B cell (primary cell): ENCODE results near the gene IL10RA. TPM values are rescaled to one million over a fixed set of nuclear protein-coding genes. Genes with fewer than 3 reads are reported as not detected.

ENCODE experiments used
- ATAC-seq: fragments of 200-7000 bp; cut with Tn5 transposase; one replicate; pipeline ENCODE4 v1.10.0; 2021; ENCODE audit warnings: low read depth, mild to moderate bottlenecking, moderate number of reproducible peaks, moderate library complexity
- CTCF ChIA-PET: fragments of 350-600 bp; sonication (Branson Sonifier 250); formaldehyde crosslinking; loops from one replicate; lab custom pipeline; 2021; ENCODE audit warnings: antibody characterized with exemption, inconsistent platforms; lab: Charles Lee
- POLR2A ChIA-PET: fragments of 350-600 bp; sonication (Branson Sonifier 250); formaldehyde crosslinking; loops from one replicate; lab custom pipeline; 2021; ENCODE audit warnings: antibody characterized with exemption; lab: Charles Lee
- DNase-seq: peaks from one replicate; pipeline ENCODE4 v3.0.0; 2013
- H2AFZ ChIP-seq: 2 replicates; pipeline ENCODE4 v1.6.1; 2012; ENCODE audit warnings: mild to moderate bottlenecking, low read depth, low read length; ENCODE audit not compliant: insufficient read depth, poor library complexity, severe bottlenecking
- H3K27ac ChIP-seq, 2 donors: 1 replicate in 1 of 2; 2 replicates in 1 of 2; pipeline ENCODE4 v1.5.1; 2012 to 2013; ENCODE audit warnings: low read length in 2 of 2, mild to moderate bottlenecking in 2 of 2, moderate library complexity in 1 of 2
- H3K27me3 ChIP-seq, 4 experiments: fragments of 200-600 bp in 1 of 4; sonication (generic) in 1 of 4; replicated peaks in 1 of 4; 1 replicate in 2 of 4; 2 replicates in 2 of 4; pipeline versions ENCODE4 v1.6.1 to v1.7.0; 2013 to 2016; ENCODE audit warnings: low read length in 3 of 4, mild to moderate bottlenecking in 2 of 4, mixed read lengths in 1 of 4, moderate library complexity in 1 of 4; ENCODE audit not compliant: insufficient read depth in 4 of 4, control insufficient read depth in 3 of 4; ENCODE audit errors: control extremely low read depth in 1 of 4
- H3K36me3 ChIP-seq, 2 experiments: replicated peaks in 1 of 2; 1 replicate in 1 of 2; 2 replicates in 1 of 2; pipeline versions ENCODE4 v1.6.1 to v1.7.1; 2013; ENCODE audit warnings: low read length in 1 of 2; ENCODE audit not compliant: insufficient read depth in 2 of 2, control insufficient read depth in 1 of 2; ENCODE audit errors: control extremely low read depth in 1 of 2, extremely low read depth in 1 of 2
- H3K4me1 ChIP-seq, 2 donors: fragments of 200-600 bp in 1 of 2; sonication (generic) in 1 of 2; 1 replicate in 1 of 2; 2 replicates in 1 of 2; pipeline versions ENCODE4 v1.5.1 to v1.6.1; 2013 to 2017; ENCODE audit warnings: low read length in 2 of 2; ENCODE audit not compliant: control insufficient read depth in 2 of 2, insufficient read depth in 2 of 2
- H3K4me2 ChIP-seq: replicated peaks from 2 replicates; pipeline ENCODE3; 2012; ENCODE audit warnings: mild to moderate bottlenecking, low read depth, low read length; ENCODE audit not compliant: poor library complexity, severe bottlenecking
- H3K4me3 ChIP-seq, 5 experiments: fragments of 200-600 bp in 1 of 5; sonication (generic) in 1 of 5; 1 replicate in 3 of 5; 2 replicates in 2 of 5; pipeline versions ENCODE4 v1.5.1 to v1.7.0; 2011 to 2016; ENCODE audit warnings: low read length in 4 of 5, mild to moderate bottlenecking in 4 of 5, low read depth in 2 of 5, control low read depth in 1 of 5, moderate library complexity in 1 of 5; ENCODE audit not compliant: insufficient read depth in 1 of 5; ENCODE audit errors: control extremely low read depth in 1 of 5, extremely low read depth in 1 of 5
- H3K79me2 ChIP-seq: fragments of 200-600 bp; sonication (generic); one replicate; pipeline ENCODE4 v1.6.0; 2016; ENCODE audit warnings: low read length; ENCODE audit not compliant: control insufficient read depth, insufficient read depth
- H3K9ac ChIP-seq: fragments of 200-600 bp; sonication (generic); 2 replicates; pipeline ENCODE4 v1.6.1; 2017; ENCODE audit warnings: mild to moderate bottlenecking, low read length, moderate library complexity
- H3K9me3 ChIP-seq, 3 donors: one replicate each; pipeline versions ENCODE4 v1.6.1 to v1.7.1; 2013; ENCODE audit warnings: low read length in 2 of 3; ENCODE audit not compliant: control insufficient read depth in 2 of 3, insufficient read depth in 1 of 3; ENCODE audit errors: control extremely low read depth in 1 of 3
- H4K20me1 ChIP-seq: 2 replicates; pipeline ENCODE4 v1.6.0; 2012; ENCODE audit warnings: mild to moderate bottlenecking, low read length; ENCODE audit not compliant: insufficient read depth, control insufficient read depth, poor library complexity, severe bottlenecking
- H3K27ac Mint-ChIP-seq: one replicate; pipeline ENCODE4 v1.8.0; 2021; ENCODE audit warnings: mixed read lengths
- H3K27me3 Mint-ChIP-seq: one replicate; pipeline ENCODE4 v1.8.0; 2021; ENCODE audit warnings: mixed read lengths
- H3K4me1 Mint-ChIP-seq: one replicate; pipeline ENCODE4 v1.8.0; 2021; ENCODE audit warnings: mixed read lengths
- H3K4me3 Mint-ChIP-seq: one replicate; pipeline ENCODE4 v1.8.0; 2021; ENCODE audit warnings: mixed read lengths
- H3K9me3 Mint-ChIP-seq: one replicate; pipeline ENCODE4 v1.8.0; 2022; ENCODE audit warnings: mixed read lengths; ENCODE audit not compliant: insufficient read depth
- EZH2 ChIP-seq: IDR thresholded peaks from 2 replicates; pipeline ENCODE4 v1.6.1; 2012; ENCODE audit warnings: borderline replicate concordance, low read depth, mild to moderate bottlenecking, moderate library complexity, low read length; ENCODE audit not compliant: insufficient read depth, poor library complexity, severe bottlenecking
- WGBS: methylation state at CpG from one replicate; pipeline ENCODE4 v1.1.5; 2013; ENCODE audit warnings: missing lambda C conversion rate; ENCODE audit not compliant: insufficient coverage; 5-methylcytosine and 5-hydroxymethylcytosine counted together
- intact Hi-C: fragments of 100-400 bp; cut with micrococcal nuclease; formaldehyde crosslinking; loops from one replicate; pipeline ENCODE4 v1.10.0; 2022
- polyA plus RNA-seq: library from polyadenylated mRNA; depleted of rRNA; stranded (reverse); fragments of >200 nt; gene quantifications from 2 replicates; pipeline ENCODE4 v1.2.3, GENCODE V29; 2012
- total RNA-seq, 2 donors: library from RNA; stranded (reverse); fragments of 120-200 nt in 1 of 2; gene quantifications; 1 replicate in 1 of 2; 2 replicates in 1 of 2; pipeline versions ENCODE4 v1.2.3 to v1.2.4, GENCODE V29; 2013 to 2022
- TF ChIP-seq, protein P1 (sequence below): fragments of 200-600 bp; IDR thresholded peaks from one replicate; pipeline ENCODE4 v1.8.0; 2022; ENCODE audit warnings: antibody characterized with exemption, mild to moderate bottlenecking

Gene IL10RA
- total and polyA plus RNA-seq, 2 donors (not counting 1 experiment from before 2014, with no cell fraction given), result 73.3 to 417 TPM

DNA sequence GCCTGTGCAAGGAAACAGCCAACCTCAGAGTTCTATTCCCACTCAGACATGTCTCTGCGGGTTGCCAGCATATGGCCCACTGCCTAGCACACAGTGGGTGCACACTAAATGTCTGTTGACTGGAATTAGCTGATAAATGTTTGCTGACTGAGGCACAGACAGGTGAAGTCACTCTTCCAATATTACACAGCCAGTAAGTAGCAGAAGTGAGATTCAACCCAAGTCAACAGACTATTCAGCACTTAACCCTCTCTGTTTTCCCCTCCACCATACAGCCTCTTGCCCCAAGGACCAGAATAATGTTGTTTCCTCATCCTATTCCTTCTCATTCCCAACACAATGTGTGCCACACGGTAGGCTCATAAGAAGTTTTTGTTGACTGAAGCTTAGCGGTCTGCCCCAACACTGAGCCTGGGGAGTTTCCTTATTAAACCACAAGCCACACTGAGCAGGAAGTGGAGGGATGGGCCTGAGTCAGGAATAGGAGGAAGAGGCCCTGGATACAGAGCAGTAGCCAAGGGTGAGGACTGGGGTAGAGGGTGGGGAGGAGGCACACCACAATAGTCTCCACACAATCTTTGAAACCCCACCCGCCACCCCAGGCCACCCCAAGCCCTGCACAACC is 15.7 kb upstream of the IL10RA start:
- ChIA-PET CTCF (interaction anchor here (0.6 to 1.6 kb wide), 7 partner anchors 9 to 602 kb away, joined by 3 to 9 read pairs (median 5); partner anchors contain the start of gene ARCN1), POLR2A (interaction anchor here (1.0 to 1.3 kb wide), 2 partner anchors 15 to 19 kb away, joined by 4 read pairs; partner anchors contain the start of gene IL10RA)
- no peaks in the 10 kb centered on the region for H3K27me3 Mint-ChIP-seq
- no peak overlapping the region for H3K27ac ChIP-seq
- no peaks in the 10 kb centered on the region for H3K27me3 ChIP-seq
- H2AFZ ChIP-seq, result no peak overlapping the region
- H3K36me3 ChIP-seq, result no peaks in the 10 kb centered on the region
- H3K4me1 Mint-ChIP-seq, result peaks cover 36% of the 10 kb centered on the region
- whole genome bisulfite sequencing, result 60% methylated on average over 2 of the region's 4 CpGs
- H4K20me1 ChIP-seq, result no peaks in the 10 kb centered on the region
- no peak overlapping the region for H3K9ac ChIP-seq
- H3K79me2 ChIP-seq, result no peaks in the 10 kb centered on the region
- TF ChIP-seq, protein P1, sequence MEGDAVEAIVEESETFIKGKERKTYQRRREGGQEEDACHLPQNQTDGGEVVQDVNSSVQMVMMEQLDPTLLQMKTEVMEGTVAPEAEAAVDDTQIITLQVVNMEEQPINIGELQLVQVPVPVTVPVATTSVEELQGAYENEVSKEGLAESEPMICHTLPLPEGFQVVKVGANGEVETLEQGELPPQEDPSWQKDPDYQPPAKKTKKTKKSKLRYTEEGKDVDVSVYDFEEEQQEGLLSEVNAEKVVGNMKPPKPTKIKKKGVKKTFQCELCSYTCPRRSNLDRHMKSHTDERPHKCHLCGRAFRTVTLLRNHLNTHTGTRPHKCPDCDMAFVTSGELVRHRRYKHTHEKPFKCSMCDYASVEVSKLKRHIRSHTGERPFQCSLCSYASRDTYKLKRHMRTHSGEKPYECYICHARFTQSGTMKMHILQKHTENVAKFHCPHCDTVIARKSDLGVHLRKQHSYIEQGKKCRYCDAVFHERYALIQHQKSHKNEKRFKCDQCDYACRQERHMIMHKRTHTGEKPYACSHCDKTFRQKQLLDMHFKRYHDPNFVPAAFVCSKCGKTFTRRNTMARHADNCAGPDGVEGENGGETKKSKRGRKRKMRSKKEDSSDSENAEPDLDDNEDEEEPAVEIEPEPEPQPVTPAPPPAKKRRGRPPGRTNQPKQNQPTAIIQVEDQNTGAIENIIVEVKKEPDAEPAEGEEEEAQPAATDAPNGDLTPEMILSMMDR, result no peak
- no peak for TF ChIP-seq EZH2
- no peak overlapping the region for H3K27ac Mint-ChIP-seq
- DNase-seq, result no peak
- intact Hi-C loops, result loop anchor here (5.0 kb wide), 1 partner anchor 37 kb away; no protein-coding TSS in a partner anchor
- ATAC-seq, result peak; percentile 36
- peak overlapping the region; percentile 36 for H3K4me3 Mint-ChIP-seq
- H3K4me2 ChIP-seq, result peak overlapping the region; percentile 43
- no peaks in the 10 kb centered on the region for H3K9me3 ChIP-seq
- peaks cover 14 to 25% of the 10 kb centered on the region in 2 donors for H3K4me1 ChIP-seq
- no peak overlapping the region for H3K4me3 ChIP-seq
- H3K9me3 Mint-ChIP-seq, result no peaks in the 10 kb centered on the region

DNA sequence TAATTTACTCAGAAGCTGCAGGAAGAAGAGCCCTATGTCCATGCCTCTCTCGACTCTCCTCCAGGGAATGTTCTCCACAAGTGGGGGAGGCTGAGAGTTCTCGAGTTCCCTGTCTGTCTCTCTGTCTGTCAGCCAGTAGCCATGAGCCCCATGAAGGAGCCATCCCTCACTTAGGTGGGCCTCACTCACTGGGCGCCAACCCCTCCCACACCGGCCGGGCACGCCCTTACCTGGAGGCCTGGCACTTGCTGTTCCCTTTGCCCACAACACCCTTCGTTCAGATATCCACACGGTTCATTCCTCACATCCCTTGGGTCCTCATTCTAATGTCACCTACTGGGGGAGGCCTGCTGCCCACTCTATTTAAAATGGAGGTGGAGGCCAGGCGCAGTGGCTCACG is 14.2 kb upstream of the IL10RA start:
- WGBS, result 93% methylated on average over 3 of the region's 10 CpGs
- intact Hi-C loops, result loop anchor here (2.0 to 5.0 kb wide), 2 partner anchors 15 to 35 kb away; partner anchors contain the start of gene IL10RA

More for the DNA sequence above, 14.2 kb upstream of the IL10RA start:
- no peak overlapping the region for H3K4me2 ChIP-seq
- ATAC-seq (no peak), DNase-seq (no peak)
- no peaks in the 10 kb centered on the region for H3K9me3 Mint-ChIP-seq
- H3K9me3 ChIP-seq, result no peaks in the 10 kb centered on the region
- no peak overlapping the region for H3K9ac ChIP-seq
- H3K27me3 Mint-ChIP-seq, result no peaks in the 10 kb centered on the region
- no peak for TF ChIP-seq EZH2
- TF ChIP-seq, protein P1, result no peak
- no peak overlapping the region for H2AFZ ChIP-seq
- CTCF ChIA-PET, result interaction anchor here (1.1 kb wide), 1 partner anchor 19 kb away, joined by 5 read pairs; no protein-coding TSS in a partner anchor
- H4K20me1 ChIP-seq, result no peaks in the 10 kb centered on the region
- peaks cover 43% of the 10 kb centered on the region for H3K4me1 Mint-ChIP-seq
- no peaks in the 10 kb centered on the region for H3K36me3 ChIP-seq
- no peaks in the 10 kb centered on the region for H3K27me3 ChIP-seq
- H3K4me3 ChIP-seq, result no peak overlapping the region
- H3K4me1 ChIP-seq, result peaks cover 19 to 34% of the 10 kb centered on the region in 2 donors
- H3K27ac ChIP-seq, result no peak overlapping the region
- no peak overlapping the region for H3K27ac Mint-ChIP-seq
- H3K4me3 Mint-ChIP-seq, result no peak overlapping the region
- POLR2A ChIA-PET, result no interaction called here
- H3K79me2 ChIP-seq, result peaks cover 3% of the 10 kb centered on the region
